Erythroblast (primary cell): ENCODE results near the gene AP4S1.

Source experiments
- GATA1 ChIP-seq: IDR thresholded peaks from 2 replicates; pipeline ENCODE4 v1.6.1; 2011; ENCODE audit warnings: low read depth, mild to moderate bottlenecking, control low read depth, low read length, moderate library complexity
- POLR2A ChIP-seq: IDR thresholded peaks from 2 replicates; pipeline ENCODE4 v1.6.1; 2011; ENCODE audit warnings: mild to moderate bottlenecking, low read length

- TF ChIP-seq POLR2A = no peak
- no peak for TF ChIP-seq GATA1
These were observed 45.7 kb downstream of the AP4S1 start for GRCh38 chr14:31071151-31071550.
